Stimulated activated CD8-positive, alpha-beta memory T cell treated with anti-CD3 and anti-CD28 coated beads, Interleukin-7, amount 100 ng/mL, for 1 hour (primary cell): ENCODE data around the gene PODNL1.

ENCODE experiments used
- DNase-seq, 2 donors: peaks; one replicate each; pipeline ENCODE4 v3.0.0-alpha.2; 2020; ENCODE audit warnings: low read depth in 2 of 2

PODNL1 gene, protein sequence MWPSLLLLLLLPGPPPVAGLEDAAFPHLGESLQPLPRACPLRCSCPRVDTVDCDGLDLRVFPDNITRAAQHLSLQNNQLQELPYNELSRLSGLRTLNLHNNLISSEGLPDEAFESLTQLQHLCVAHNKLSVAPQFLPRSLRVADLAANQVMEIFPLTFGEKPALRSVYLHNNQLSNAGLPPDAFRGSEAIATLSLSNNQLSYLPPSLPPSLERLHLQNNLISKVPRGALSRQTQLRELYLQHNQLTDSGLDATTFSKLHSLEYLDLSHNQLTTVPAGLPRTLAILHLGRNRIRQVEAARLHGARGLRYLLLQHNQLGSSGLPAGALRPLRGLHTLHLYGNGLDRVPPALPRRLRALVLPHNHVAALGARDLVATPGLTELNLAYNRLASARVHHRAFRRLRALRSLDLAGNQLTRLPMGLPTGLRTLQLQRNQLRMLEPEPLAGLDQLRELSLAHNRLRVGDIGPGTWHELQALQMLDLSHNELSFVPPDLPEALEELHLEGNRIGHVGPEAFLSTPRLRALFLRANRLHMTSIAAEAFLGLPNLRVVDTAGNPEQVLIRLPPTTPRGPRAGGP

DNA sequence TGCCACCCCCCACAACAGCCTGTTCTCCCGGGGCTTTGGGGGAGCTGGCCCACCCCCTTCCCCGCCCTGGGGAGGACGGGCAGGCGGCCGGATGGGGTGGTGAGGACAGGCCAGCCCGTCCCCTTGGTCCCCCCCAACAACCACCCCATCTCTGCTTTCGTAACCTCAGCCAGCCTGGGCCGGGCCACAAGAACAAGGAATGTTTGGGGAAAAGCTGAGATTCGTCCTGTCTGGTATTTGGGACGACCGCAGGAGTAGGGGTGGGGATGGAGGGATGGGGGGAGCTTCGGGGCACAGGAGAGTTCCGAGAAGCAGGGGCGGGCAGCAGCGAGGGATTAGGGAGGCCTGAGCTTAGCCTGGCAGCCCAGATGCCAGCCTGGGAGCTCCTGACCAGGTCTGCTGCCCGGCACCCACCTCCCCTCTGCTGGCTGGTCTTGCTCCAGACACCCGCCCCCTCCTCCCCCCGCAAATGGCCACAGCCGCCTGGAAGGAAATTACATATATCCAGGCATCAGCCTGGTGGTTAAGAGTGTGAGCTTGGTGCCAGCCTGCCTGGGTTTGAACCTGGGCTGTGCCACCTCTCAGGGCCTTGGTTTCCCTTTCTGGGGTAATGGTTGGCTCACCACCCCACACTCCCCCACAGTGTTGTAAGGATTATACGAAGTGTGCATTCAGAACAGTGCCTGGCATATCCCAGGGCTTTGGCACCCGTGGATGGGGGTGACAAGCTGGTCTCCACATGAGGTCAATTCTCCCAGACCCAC lies at the start of gene PODNL1:
TSS of gene PODNL1 (minus strand) at position 117 of the 764 bp plus-strand sequence. CDS start 236 bp downstream, outside the sequence.
- DNase-seq = no peak

DNA sequence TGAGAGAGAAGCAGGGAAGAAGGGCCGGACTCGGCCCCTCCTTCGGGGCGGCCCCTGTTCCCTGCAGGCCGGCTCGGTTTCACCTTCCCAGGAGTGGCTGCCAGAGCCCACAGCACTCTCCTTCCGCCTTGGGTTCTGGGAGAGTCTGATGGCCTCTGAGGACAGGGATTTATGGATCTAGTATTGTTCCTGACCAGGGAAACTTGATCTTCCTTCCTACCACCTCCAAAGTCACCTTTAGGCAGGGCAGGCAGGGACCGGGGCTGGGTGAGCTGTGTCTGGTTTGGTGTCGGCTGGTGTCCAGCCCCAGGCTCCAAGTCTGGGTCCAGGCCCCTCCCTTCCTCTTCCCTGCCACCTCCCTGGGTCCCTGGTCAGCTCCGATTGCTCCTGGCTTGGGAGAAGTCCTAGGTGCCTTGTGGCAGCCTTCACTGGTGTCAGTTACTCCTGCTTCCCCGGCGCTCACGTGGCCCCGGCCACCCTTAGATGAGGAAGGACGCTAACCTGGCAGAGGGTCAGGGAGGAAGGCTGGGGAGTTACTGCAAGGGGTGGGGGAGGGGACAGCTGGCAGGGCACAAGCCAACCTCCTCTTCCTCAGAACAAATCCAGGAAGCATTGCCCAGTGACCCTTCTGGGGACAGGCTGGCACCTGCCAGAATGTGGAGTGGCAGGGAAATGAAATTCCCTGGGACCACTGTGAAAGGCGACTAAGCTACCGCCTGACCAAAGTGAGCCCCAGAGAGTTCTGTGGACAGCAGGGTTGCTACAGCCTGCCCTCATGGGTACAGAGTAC lies 49.1 kb upstream of the PODNL1 start:
- no peak for DNase-seq

DNA sequence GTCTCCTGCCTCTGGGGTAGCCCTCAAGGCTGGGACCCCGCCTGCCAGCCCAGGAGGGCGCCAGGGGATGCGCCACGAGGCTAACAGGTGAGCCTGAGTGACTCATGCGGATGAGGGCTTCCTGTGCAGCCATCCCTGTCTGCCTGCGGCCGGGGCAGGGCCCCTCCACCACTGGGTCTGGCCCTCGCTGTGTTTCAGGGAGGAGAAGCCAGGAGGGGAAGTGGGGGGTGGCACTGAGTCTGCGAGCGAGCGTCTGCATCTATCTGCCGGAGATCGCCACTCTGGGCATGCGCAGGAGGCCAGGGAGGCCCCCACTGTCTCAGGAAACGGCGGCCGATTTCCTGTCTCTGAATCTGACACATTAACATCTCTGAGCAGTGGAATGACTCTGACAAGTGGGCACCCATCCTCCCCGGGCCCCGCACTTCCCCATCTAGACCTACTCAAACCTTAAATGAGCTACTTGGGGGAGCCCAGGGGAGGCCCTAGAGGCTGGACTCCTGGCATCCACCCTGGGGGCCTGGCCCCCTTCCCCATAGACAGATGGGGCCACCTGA lies 48.2 kb upstream of the PODNL1 start:
- peak; percentile 97 to 98 for DNase-seq

DNA sequence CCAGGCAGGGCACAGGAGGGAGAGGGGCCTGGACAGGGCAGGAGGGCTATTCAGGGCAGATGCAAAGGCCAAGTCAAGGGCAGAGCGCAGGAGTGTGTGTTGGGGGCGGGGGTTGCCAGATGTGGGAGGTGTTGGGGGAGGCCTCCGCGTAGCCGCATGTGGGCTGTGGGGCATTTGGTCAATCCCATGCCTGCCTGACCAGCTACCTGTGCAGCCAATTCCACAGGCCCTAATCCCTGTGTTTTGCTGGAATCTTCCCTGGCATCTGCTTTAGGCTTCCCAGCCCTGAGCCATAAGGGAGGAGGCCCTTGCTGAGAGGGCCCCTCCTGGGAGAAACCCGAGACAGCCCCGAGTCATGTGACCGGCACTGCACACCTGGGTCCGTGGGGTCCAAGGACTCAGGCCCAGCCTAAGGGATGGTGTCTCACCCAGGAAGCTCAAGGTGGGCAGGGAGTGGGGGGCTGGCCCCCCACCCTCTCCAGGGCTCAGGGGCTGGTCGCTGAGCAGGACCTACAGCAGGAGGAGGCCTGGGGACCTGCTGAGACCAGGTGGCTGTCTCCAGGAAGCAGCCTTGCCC lies 47.6 kb upstream of the PODNL1 start:
- DNase-seq = no peak

DNA sequence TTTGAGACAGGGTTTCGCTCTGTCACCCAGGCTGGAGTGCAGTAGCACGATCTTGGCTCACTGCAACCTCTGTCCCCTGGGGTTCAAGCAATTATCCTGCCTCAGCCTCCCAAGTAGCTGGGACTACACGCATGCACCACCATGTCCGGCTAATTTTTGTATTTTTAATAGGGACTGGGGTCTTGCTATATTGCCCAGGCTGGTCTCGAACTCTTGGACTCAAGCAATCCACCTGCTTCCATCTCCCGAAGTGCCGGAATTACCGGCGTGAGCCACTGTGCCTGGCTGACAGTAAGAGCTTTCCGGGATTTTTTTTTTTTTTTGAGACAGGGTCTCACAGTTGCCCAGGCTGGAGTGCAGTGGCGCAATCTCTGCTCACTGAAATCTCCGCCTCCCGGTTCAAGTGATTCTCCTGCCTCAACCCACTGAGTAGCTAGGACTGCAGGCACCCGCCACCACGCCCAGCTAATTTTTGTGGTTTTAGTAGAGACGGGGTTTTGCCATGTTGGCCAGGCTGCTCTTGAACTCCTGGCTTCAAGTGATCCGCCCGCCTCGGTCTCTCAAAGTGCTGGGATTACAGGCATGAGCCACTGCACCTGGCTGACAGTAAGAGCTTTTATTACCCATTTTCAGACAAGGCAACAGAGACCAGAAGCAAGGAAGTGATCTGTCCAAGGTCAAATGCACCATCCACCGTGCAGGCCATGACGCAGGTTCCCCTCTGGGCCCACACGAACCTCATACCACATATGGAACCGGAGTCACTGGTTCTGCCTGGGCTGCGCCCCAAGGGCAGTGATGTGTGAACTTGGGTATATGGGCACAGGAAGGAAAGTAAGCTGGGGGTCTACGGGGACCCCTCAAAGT lies 46.9 kb upstream of the PODNL1 start:
- DNase-seq = no peak

DNA sequence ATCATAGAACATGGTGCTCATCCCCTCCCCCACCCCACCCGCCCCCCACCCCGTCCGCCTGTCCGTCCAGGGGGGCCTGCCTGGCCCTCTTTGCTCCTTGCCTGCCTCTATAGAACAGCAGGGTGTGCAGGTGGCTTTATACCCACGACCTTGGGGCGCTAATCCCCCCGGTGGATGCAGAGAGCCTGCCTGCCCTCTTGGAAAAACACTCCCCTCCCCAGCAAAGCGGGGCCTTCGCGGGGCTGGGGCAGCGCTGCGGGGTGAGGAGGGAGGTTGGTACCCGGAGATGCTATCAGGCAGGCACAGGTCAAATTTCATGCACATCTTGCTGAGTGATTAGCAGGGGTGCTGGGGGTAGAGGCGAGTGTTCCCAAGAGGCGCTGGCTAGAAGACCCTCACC lies 46.0 kb upstream of the PODNL1 start:
- no peak for DNase-seq

DNA sequence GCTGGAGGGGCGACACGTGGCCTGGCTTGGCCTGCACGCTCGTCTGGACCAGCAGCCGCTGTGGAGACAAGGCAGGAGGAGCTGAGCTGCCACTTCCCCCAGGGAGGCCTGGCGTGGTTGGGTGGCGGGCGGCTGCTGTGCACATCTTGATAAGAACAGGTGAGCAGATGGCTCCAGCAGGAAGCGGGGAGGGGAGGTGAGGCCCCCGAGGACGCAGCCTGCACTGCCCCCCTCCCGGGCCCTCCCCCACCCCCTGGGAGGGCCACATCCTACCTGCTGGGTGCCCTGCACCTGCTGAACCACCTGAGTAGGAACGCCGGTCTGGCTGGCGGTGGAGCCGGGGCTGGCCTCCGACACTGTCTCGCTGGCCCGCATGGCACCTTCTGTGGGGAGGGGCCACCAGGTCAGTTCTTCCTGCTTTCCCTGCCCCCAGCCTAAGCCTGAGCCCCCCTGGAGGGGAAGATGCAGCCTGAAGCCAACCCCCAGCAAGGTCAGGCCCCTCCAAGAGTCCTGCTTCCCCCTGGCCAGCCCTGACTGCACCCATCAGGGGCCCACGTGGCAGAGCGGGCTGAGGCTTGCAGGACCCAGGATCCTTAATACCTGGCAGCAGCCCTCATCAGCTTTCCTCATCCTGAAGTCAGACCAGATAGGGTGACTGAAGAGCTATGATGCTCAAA lies 45.1 kb upstream of the PODNL1 start:
- DNase-seq = no peak

DNA sequence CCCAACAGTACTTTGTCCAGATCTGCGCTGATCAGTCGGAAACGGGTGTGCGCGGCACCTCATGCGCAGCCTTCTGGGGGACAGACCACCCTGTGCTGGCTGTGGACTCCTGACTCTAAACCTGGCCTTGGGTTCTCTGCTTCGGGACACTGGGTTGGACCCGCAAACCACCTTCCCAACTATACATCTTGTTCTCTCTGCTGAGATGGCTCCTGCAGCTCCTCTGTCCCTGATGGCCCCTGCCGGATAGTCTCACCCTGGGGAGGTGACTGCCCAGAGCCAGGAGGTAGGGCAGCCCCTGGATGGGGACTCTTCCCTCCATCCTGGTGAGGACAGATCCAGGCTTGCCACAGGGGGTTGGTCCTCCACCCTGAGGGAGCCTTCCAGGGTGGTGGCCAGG lies 44.6 kb upstream of the PODNL1 start:
- no peak for DNase-seq

DNA sequence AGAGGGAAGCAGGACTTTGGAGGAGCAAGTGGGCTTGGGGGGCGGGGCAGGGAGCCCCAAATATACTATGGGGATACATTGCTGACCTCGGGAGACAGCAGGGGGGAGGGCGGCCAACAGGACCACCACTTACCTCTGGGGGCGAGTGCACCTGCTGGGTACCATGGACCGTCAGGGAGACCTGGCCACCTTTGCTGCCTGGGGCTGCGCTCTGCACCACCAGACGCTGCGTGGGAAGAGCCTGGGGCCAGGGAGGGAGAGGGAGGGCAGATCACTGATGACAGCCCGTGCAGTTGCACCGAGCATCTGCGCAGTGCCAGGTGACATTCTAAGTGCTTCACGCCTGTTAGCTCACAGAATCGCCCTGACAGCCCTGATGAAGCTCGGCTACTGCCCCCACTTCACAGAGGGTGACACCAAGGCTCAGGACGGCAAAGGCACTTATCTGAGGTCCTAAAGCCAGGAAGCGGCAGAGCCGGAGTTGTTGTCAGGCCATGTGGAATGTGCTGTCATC lies 43.8 kb upstream of the PODNL1 start:
- no peak for DNase-seq

DNA sequence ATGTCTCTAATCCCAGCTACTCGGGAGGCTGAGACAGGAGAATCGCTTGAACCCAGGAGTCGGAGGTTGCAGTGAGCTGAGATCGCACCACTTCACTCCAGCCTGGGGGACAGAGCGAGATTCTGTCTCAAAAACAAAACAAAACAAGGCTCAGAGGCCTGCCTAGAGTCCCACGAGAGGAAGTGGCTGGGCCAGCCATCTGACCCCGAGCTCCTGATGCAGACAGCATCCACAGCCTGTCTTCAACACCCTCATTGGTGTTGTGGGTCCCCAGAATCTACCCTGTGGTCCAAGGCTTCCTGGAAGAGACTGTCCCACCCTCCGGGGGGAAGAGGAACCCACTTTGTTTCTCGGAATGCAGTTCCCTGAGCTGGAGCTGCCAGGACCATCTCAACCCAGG lies 43.2 kb upstream of the PODNL1 start:
- no peak for DNase-seq

DNA sequence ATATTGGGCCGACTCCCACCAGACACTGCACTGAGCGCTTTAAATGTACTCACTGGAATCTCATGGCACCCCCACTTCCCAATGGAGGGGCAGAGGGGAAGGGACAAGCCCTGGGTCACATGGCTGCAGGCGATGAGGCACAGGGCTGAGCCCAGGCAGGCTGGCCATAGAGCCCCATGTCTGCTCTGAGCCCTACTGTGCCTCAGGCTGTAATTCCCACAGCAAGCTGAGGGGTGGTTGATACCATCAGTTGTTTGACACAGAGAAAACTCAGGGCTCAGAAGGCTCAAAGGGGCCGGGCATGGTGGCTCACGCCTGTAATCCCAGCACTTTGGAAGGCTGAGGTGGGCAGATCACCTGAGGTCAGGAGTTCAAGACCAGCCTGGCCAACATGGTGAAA lies 42.8 kb upstream of the PODNL1 start:
- no peak for DNase-seq

DNA sequence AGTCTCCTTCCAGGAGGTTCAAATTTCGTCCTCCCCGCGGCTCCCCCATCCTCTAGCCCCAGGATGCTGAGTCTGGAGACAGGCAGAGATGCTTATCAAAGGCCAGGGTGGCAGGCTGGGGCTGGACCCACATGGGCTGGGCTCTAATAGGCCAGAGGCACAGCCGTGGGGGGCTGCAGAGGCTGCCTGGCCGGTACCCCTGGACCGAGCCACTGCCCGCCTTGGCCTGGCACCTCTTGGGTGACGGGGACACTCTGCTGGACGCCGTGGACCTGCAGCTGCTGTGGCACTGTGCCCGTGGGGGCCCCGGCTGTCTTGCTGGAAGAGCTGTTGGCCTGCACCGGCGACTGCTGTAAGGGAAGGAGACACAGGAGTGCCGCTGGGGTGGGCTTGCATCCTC lies 42.1 kb upstream of the PODNL1 start:
- DNase-seq = no peak

DNA sequence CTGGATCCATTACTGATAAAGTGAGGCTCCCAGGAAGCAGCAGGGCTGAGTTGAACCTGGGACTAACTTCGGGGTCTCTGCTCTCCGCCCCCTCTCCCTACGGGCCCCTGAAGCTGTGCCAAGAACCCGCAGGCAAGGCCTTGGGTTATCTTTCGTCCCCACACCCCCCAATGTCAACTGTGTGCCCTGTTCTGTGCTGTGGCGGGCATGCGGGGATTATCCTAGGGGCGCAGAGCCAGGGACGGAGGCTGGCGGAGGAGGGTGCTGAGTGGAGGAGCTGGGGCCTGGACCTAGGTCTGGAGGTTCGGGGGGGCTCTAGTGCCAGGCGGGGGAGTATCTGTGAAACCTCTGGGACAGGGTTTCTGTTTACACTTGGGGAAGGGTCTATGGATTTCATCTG lies 41.5 kb upstream of the PODNL1 start:
- no peak for DNase-seq

DNA sequence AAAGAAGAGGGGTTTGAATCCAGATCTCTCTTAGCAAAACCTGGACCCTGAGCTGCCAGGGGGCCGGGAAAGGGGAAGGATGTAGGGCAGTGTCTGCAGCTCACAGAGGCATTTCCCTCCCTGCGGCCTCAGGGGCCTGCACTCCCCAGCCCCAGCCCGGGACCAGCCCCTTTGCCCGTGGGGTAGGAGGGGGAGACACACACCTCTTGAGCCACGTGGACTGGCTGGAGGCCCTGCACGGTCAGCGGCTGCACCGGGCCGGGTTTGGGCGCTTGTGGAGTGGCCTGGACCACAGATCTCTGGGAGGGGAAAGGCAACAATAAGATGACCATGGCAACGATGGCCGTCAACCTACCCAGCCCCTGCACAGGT lies 41.0 kb upstream of the PODNL1 start:
- no peak for DNase-seq

DNA sequence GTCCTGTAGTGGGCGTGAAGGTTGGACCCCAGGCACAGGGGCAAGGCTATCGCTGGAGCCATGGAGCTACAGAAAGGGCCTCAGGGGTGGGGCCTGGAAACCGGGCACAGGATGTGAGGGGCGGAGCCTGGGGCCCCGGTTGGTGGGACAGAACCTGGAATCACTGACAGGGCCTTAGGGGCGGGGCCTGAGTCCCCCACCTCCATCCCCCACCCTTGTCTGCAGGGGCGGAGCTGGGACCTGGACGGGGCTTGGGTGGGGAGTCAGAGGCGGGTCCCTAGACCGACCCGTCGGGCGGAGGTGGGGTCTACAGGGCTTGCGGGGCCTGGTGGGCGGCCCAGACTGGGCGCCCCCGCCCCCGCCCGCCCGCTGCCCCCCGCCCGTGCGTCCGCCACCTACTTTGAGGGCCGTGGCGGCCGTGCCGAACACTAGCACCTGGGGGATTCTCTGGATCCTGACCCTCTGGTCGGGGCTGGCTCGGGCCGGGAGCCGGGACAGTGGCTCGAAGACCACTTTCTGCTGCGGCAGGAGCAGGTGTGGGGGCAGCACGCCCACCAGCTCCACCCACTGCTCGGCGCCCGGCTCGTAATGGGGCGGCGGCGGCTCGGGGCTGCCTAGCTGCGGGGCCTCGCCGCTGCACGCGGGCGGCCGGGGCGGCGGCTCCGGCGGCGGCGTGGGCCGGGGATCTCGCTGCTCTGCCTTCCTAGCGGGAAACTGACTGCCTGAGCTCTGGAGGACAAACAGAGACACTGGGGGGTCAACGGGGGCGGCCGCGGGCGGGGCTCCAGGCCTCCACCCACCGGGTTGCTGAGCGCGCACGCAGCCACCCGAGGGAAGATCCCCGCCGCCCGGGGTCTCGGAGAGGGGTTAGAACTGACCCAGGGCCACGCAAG lies 40.4 kb upstream of the PODNL1 start:
- DNase-seq = no peak

DNA sequence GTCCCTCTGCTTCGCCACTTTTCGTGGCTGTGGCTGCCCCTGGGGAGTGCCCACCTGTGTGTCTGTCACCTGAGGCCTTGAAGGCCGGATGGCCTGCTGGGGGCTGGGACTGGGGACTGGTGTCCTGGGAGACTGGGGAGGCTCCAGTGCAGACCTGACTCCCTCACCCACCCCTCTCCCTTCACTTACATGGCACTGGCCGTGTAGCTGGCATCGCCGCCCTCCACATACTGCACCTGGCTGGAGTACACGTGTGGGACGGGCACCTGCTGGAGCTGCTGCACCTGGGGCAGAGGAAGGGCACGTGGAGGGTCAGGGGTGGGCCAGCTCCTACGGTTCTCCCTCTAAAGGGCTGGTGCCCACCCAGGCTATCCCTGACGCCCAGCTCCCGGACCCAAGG lies 39.6 kb upstream of the PODNL1 start:
- DNase-seq = no peak

DNA sequence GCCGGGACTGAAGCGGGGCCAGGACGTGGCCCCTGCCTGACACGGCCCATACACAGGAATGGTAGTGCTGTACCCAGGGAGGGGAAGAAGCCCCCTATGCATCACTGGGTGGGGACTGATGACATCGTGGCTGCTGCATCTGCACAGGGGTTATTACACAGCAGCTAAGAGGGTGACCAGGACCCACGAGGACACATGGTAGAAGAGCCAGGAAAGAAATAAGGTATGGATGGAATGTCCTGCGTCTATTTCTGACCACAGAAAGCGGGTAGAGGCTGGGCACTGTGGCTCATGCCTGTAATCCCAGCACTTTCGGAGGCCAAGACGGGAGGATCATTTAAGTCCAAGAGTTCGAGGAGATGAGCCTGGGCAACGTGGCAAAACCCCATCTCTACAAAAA lies 38.2 kb upstream of the PODNL1 start:
- no peak for DNase-seq

DNA sequence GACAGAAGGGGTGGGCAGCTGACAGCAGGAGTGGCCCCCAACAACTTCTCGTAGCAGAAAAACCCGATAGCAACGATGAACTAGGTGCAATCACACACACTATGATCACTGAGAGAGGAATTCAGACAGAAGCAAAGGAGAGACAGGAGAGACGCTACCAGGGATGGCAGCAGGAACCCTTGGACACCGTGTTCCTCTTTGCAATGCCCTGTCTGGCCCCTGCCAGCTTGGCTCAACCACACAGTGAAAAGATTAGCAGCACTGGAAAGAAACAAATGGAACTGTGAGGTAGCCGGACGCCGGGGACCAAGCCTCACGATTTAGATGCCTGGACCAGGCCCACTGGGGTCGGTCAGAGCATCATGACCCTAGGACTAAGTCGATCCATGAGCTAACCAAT lies 37.7 kb upstream of the PODNL1 start:
- no peak for DNase-seq

DNA sequence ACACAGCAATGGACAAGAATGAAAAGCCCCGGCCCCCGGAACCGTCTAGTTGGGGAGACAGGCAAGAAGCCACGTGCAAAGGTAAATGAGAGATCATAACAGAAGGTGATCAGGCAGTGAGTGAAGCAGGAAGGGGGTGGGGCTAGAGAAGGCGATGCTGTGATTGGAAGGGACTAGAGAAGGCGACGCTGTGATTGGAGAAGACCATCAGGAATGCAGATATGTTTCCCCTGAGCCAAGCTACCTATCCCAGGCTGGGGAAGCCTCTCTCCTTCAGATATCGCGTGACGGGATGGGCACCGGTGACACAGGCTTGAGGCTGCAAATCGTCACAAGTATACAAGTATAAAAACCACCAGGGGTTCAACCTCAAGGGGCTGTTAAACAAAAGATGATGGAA lies 35.9 kb upstream of the PODNL1 start:
- no peak for DNase-seq
